ENCODE data around the gene NUP205.

DNA sequence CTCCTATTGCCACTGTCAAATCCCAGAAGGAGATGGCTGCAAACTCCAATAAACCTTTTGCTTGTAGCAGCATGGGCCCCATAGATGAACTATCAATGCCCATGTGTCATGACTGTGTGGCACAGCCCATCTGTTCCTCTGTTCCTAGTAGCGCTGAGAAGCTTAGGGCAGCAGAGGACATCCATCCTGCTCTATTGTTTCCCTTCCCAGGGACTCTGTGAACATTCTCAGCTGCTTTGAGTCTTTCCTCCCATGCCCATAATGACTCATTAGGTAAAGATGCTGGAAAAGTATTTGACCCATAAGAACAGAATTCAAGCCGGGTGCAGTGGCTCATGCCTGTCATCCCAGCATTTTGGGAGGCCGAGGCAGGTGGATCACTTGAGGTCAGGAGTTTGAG lies 132.8 kb downstream of the NUP205 start:
- TF ChIP-seq, protein P1, sequence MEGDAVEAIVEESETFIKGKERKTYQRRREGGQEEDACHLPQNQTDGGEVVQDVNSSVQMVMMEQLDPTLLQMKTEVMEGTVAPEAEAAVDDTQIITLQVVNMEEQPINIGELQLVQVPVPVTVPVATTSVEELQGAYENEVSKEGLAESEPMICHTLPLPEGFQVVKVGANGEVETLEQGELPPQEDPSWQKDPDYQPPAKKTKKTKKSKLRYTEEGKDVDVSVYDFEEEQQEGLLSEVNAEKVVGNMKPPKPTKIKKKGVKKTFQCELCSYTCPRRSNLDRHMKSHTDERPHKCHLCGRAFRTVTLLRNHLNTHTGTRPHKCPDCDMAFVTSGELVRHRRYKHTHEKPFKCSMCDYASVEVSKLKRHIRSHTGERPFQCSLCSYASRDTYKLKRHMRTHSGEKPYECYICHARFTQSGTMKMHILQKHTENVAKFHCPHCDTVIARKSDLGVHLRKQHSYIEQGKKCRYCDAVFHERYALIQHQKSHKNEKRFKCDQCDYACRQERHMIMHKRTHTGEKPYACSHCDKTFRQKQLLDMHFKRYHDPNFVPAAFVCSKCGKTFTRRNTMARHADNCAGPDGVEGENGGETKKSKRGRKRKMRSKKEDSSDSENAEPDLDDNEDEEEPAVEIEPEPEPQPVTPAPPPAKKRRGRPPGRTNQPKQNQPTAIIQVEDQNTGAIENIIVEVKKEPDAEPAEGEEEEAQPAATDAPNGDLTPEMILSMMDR (IDR thresholded peaks at IDR 0.05), result no peak
- TF ChIP-seq POLR2A (IDR thresholded peaks at IDR 0.05), result no peak

Data from uterus (tissue), 2 donors.